Spleen (tissue), 13 donors: ENCODE data around the gene TTC34. TPM values are rescaled to one million over a fixed set of nuclear protein-coding genes. Genes with fewer than 3 reads are reported as not detected.

Experiments used
- DNase-seq: peaks from one replicate; pipeline ENCODE4 v3.0.0-alpha.2; 2020
- H3K27ac ChIP-seq, 8 donors: fragments of 200-600 bp; sonication (generic) in 7 of 8; 1 replicate in 4 of 8; 2 replicates in 4 of 8; pipeline versions ENCODE4 v1.5.0 to v1.8.0; 2016 to 2021; ENCODE audit warnings: inconsistent platforms in 4 of 8, mild to moderate bottlenecking in 4 of 8, moderate library complexity in 1 of 8
- H3K27me3 ChIP-seq, 7 donors: fragments of 200-600 bp; sonication (generic) in 6 of 7; replicated peaks in 1 of 7; 1 replicate in 4 of 7; 2 replicates in 3 of 7; pipeline versions ENCODE4 v1.5.0 to v1.8.0; 2016 to 2021; ENCODE audit warnings: inconsistent platforms in 3 of 7, mild to moderate bottlenecking in 1 of 7
- H3K36me3 ChIP-seq, 6 donors: fragments of 200-600 bp; sonication (generic) in 5 of 6; 1 replicate in 4 of 6; 2 replicates in 2 of 6; pipeline versions ENCODE4 v1.5.0 to v1.8.0; 2016 to 2021; ENCODE audit warnings: inconsistent platforms in 2 of 6
- H3K4me1 ChIP-seq, 6 donors: fragments of 200-600 bp; sonication (generic) in 5 of 6; 1 replicate in 3 of 6; 2 replicates in 3 of 6; pipeline versions ENCODE4 v1.5.0 to v1.8.0; 2016 to 2021; ENCODE audit warnings: inconsistent platforms in 3 of 6
- H3K4me3 ChIP-seq, 8 donors: fragments of 200-600 bp; sonication (generic) in 7 of 8; 1 replicate in 4 of 8; 2 replicates in 4 of 8; pipeline versions ENCODE4 v1.5.0 to v1.8.0; 2016 to 2021; ENCODE audit warnings: inconsistent platforms in 4 of 8, mild to moderate bottlenecking in 4 of 8, moderate library complexity in 2 of 8
- H3K9me3 ChIP-seq, 8 donors: fragments of 200-600 bp; sonication (generic) in 7 of 8; 1 replicate in 4 of 8; 2 replicates in 4 of 8; pipeline versions ENCODE4 v1.5.0 to v1.8.0; 2016 to 2021; ENCODE audit warnings: inconsistent platforms in 4 of 8
- CTCF ChIP-seq, 11 experiments: fragments of 200-600 bp in 7 of 11; fragments of 450-650 bp in 4 of 11; sonication (generic) in 4 of 11; IDR thresholded peaks in 8 of 11; conservative IDR thresholded peaks in 3 of 11; 1 replicate in 7 of 11; 2 replicates in 4 of 11; pipeline versions ENCODE4 v1.4.0 to v1.8.0; 2016 to 2021; ENCODE audit warnings: antibody characterized with exemption in 11 of 11, inconsistent platforms in 4 of 11, mild to moderate bottlenecking in 1 of 11
- POLR2A ChIP-seq, 3 donors: fragments of 450-650 bp; IDR thresholded peaks; one replicate each; pipeline ENCODE4 v1.5.1; 2017; ENCODE audit warnings: antibody characterized with exemption in 3 of 3, mild to moderate bottlenecking in 1 of 3
- POLR2AphosphoS5 ChIP-seq, 3 donors: sonication (generic); formaldehyde crosslinking; IDR thresholded peaks; one replicate each; pipeline ENCODE4 v1.5.1; 2017; ENCODE audit warnings: antibody characterized with exemption in 3 of 3
- WGBS, 5 donors: extraction: QIAGEN DNeasy Blood & Tissue Kit in 3 of 5; methylation state at CpG; one replicate each; pipeline versions ENCODE4 v1.1.5 to v1.1.7; 2013 to 2018; 5-methylcytosine and 5-hydroxymethylcytosine counted together
- intact Hi-C: fragments of 100-400 bp; cut with DNase I; formaldehyde crosslinking; loops from one replicate; pipeline ENCODE4 v1.15.0; 2023; ENCODE audit warnings: low total_unique reads
- long read RNA-seq, 2 donors: transcript quantifications; one replicate each; lab custom pipeline, GENCODE V29; 2026
- polyA plus RNA-seq, 3 donors: library from polyadenylated mRNA; stranded (reverse); fragments of 200-250 nt; gene quantifications; one replicate each; pipeline ENCODE4 v1.2.1, GENCODE V29; 2013
- total RNA-seq, 7 donors: library from RNA; depleted of rRNA in 3 of 7; stranded (reverse); fragments of >200 nt in 3 of 7; fragmentation: NEBNext Ultra II Directional in 4 of 7; extraction: Animal tissue kit (Norgen Biotek cat#: 25700) in 4 of 7; gene quantifications; one replicate each; pipeline versions ENCODE4 v1.1.0 to v1.2.1, GENCODE V29; 2016 to 2021
- donor health status: healthy with polysubstance abuse.
- donor health status: DM: no; HTN: no; CAD: no; lungs with moderate emphysema.
- donor health status: DM: no; HTN: no; CAD: no.
- donor health status: Bipolar disorder and iron deficiency.
- donor health status: healthy.
- donor health status: DM: no; HTN: no; CAD: no.
- donor health status: DM: yes; HTN: yes; CAD: no.

Gene TTC34
- total RNA-seq (1 to 10 TPM in 6 of 7 donors, under 1 TPM in 1; 0.64 to 2.8 (median 1.8) TPM), polyA plus RNA-seq (under 1 TPM; 0.09 to 0.51 (median 0.13) TPM)
- long read RNA-seq, donor 1 = 0 reads
- long read RNA-seq, donor 2 = 0 reads

GRCh38 chr1:2801535-2802291, at the start of gene TTC34:
Gene TTC34 (minus strand): TSS chr1:2801693. CDS start chr1:2800827, 866 bp downstream.
- H3K27ac ChIP-seq = no peak within 1 kb of the TSS
- 36 to 48% (median 43%) methylated on average over 14 to 21 of the region's 21 CpGs for whole genome bisulfite sequencing, 5 donors
- H3K9me3 ChIP-seq = no peaks in the 10 kb centered on the region

GRCh38 chr1:2850502-2850901, 49.0 kb upstream of the TTC34 start:
- 68 to 84% (median 77%) methylated on average over 15 to 17 of the region's 17 CpGs for WGBS, 5 donors
- H3K27me3 ChIP-seq = peaks cover 0 to 75% (median 4%) of the 10 kb centered on the region in 7 donors
- H3K4me3 ChIP-seq = no peak overlapping the region
- DNase-seq = peak; percentile 62
- TF ChIP-seq POLR2AphosphoS5 (IDR thresholded peaks at IDR 0.05) (no peak), CTCF (IDR thresholded peaks at IDR 0.05 in 8 of 11, conservative IDR thresholded peaks at IDR 0.05 in 3 of 11) (no peak), POLR2A (IDR thresholded peaks at IDR 0.05) (no peak)
- no peaks in the 10 kb centered on the region for H3K4me1 ChIP-seq
- intact Hi-C loops = no loop called here
- no peaks in the 10 kb centered on the region for H3K9me3 ChIP-seq
- no peak overlapping the region for H3K27ac ChIP-seq
- H3K36me3 ChIP-seq = no peaks in the 10 kb centered on the region

More at GRCh38 chr1:2801535-2802291, at the start of gene TTC34:
- peak; percentile 80 for DNase-seq
- H3K27me3 ChIP-seq = peaks cover 0 to 88% (median 24%) of the 10 kb centered on the region in 7 donors
- H3K36me3 ChIP-seq = no peaks in the 10 kb centered on the region
- no peak for TF ChIP-seq POLR2A (IDR thresholded peaks at IDR 0.05)
- TF ChIP-seq CTCF (IDR thresholded peaks at IDR 0.05 in 8 of 11, conservative IDR thresholded peaks at IDR 0.05 in 3 of 11) = peak in 4 of 11 experiments; percentile 24 to 51 (median 40)
- no peak for TF ChIP-seq POLR2AphosphoS5 (IDR thresholded peaks at IDR 0.05)
- intact Hi-C loops = no loop called here
- H3K4me1 ChIP-seq = no peaks in the 10 kb centered on the region
- no peak within 1 kb of the TSS for H3K4me3 ChIP-seq

- Histone ChIP-seq H3K9me3 (peaks cover 0 to 12% (median 6%) of the 10 kb centered on the region in 8 donors), H3K4me1 (no peaks in the 10 kb centered on the region), H3K4me3 (no peak overlapping the region), H3K27me3 (peaks cover 0 to 62% (median 0%) of the 10 kb centered on the region in 7 donors), H3K36me3 (no peaks in the 10 kb centered on the region), H3K27ac (no peak overlapping the region)
- intact Hi-C loops = no loop called here
- DNase-seq = peak; percentile 51
- no peak for TF ChIP-seq CTCF (IDR thresholded peaks at IDR 0.05 in 8 of 11, conservative IDR thresholded peaks at IDR 0.05 in 3 of 11)
- TF ChIP-seq POLR2A (IDR thresholded peaks at IDR 0.05) = no peak
- TF ChIP-seq POLR2AphosphoS5 (IDR thresholded peaks at IDR 0.05) = no peak
- WGBS, 5 donors = 71 to 84% (median 77%) methylated on average over 13 to 16 of the region's 16 CpGs
Observed at GRCh38 chr1:2848006-2848670, 46.6 kb upstream of the TTC34 start.
